ENCODE measurements around the gene TUBB1.
A peak's percentile ranks its signal among the peaks of the same experiment; 100 is the strongest.

The TUBB1 gene

DNA sequence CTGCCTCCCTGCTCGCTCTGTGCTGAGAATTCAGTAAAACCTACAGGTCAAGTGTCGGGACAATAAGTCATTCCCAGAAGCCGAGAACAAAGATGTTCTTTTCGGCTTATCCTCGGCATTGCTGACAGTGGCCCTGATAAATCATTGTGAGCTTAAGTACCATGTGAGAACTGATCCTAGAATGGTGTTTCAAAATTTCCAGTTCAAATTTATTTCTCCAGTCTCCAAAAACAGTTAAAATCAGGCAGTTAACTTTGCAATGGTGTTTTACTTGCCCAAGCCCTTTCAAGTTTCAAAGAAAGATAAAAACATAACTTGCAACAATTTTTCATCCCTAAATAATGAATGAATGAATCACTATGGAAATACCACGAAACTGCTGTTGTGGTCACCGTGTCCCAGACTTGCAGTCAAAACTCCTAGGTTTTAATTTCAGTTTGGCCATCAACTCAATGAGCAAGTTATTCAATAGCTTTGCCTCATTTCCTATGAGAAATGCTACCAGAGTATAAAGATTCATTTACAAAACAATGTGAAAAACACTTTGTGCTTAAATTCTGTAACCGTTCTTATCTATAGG, 8.6 kb downstream of the TUBB1 start:
- peak; percentile 77 for DNase-seq (ENCODE audit: low read depth)
- no peak for TF ChIP-seq CTCF (conservative IDR thresholded peaks at IDR 0.05; ENCODE audit: control insufficient read depth, insufficient read depth, low read depth, low read length)
- H3K4me3 ChIP-seq (ENCODE audit: control insufficient read depth, low read depth, low read length) = no peak overlapping the region

- no peak for TF ChIP-seq CTCF (conservative IDR thresholded peaks at IDR 0.05; ENCODE audit: control insufficient read depth, insufficient read depth, low read depth, low read length)
- H3K4me3 ChIP-seq (ENCODE audit: control insufficient read depth, low read depth, low read length) = no peak overlapping the region
- DNase-seq (ENCODE audit: low read depth) = no peak
Observed at GRCh38 chr20:59028812-59029211, 9.6 kb downstream of the TUBB1 start.

DNA sequence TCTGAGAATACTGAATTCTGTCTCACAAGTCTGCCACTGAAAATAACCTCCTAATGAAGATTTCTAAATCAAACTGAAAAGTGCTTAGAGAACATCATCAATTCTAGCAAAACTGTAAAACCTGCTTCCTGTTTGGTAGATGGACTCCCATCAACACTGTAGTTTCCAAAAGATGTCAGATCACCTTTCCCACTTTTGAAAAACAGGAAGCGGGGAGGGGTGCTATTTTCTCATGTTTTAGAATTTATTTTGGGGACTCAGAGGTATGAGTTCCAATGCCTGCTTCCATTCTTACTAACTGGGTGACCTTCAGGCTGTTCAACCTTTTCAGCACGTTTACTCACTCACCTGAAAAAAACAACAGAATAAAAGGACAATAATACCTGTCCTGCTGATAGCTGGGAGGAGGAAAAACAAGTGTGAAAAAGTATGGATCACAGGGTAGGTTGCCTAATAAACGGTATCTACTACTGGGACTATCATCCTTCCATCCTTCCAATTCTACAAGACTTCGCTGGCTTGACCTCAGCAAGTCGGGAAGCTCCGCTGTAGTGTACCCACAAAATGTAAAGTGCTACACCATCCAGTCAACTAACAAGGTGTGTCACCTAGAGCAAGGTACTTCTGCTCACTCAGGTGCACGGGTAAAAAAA, 11.8 kb downstream of the TUBB1 start:
- peak; percentile 3 for DNase-seq (ENCODE audit: low read depth)
- no peak for TF ChIP-seq CTCF (conservative IDR thresholded peaks at IDR 0.05; ENCODE audit: control insufficient read depth, insufficient read depth, low read depth, low read length)
- H3K4me3 ChIP-seq (ENCODE audit: control insufficient read depth, low read depth, low read length) = peak overlapping the region; percentile 68

- H3K4me3 ChIP-seq (ENCODE audit: control insufficient read depth, low read depth, low read length) = peak overlapping the region; percentile 68
- peak; percentile 11 for DNase-seq (ENCODE audit: low read depth)
- no peak for TF ChIP-seq CTCF (conservative IDR thresholded peaks at IDR 0.05; ENCODE audit: control insufficient read depth, insufficient read depth, low read depth, low read length)
Observed at GRCh38 chr20:59031564-59032022, 12.4 kb downstream of the TUBB1 start.

DNA sequence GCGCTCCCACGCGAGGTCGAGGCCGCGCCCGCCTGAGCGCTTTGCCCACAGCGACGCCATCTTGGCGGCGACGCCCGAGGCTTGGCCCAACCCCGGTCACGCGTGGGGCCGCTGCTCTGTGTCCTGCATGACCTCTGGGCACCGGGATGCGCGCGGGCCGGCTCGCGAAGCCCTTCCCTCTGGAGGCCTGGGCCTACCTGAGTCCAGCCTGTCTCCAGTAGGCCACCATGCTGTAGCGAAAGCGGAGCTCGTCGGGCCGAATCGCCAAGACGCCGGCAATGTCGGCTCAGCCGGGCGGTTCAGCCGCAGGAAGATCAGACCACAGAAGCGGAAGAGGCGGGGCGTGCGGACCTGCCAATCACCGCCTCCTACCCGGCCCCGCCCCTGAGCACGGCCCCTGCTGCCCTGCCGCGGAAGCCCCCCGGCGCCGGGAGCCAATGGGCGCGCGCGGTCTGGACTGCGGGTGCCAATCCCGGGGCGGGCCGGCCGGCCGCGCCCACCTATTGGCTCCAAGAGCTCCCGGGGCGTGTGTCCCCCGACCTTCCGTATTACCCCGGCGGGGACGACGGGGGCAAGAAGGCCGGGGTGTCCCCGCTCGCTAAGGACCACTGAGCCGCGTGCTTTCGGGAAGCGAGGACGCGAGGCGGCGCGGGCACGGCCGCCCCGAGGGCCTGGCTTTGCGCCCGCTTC, 12.9 kb downstream of the TUBB1 start, which contains the start of gene ATP5F1E:
TSS of gene ATP5F1E (minus strand) at position 313 of the 690 bp plus-strand sequence. CDS start at position 229, 84 bp downstream.
- peak; percentile 85 for DNase-seq (ENCODE audit: low read depth)
- H3K4me3 ChIP-seq (ENCODE audit: control insufficient read depth, low read depth, low read length) = peak within 1 kb of the TSS; percentile 68
- no peak for TF ChIP-seq CTCF (conservative IDR thresholded peaks at IDR 0.05; ENCODE audit: control insufficient read depth, insufficient read depth, low read depth, low read length)

DNA sequence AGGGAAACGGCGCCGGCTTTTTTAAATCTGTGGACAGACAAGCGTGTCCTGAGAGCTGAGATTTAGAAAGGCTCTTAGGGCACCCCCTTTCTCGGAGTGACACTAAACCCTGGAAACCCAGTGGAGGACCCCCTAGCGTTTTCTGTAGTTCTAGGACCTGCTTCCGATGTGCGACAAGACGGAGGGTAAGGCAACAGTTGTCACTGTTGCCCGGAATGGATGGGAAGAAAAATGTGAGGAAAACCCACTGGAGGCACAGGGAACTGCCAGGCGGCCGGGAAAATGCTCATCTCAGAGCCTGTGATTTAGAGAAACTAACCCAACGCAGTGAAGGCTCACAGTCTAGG, 13.5 kb downstream of the TUBB1 start:
- TF ChIP-seq CTCF (conservative IDR thresholded peaks at IDR 0.05; ENCODE audit: control insufficient read depth, insufficient read depth, low read depth, low read length) = peak; percentile 3
- peak overlapping the region; percentile 62 for H3K4me3 ChIP-seq (ENCODE audit: control insufficient read depth, low read depth, low read length)
- peak; percentile 37 for DNase-seq (ENCODE audit: low read depth)
